Liver (tissue), 9 donors: ENCODE results near the gene BATF. TPM values are rescaled to one million over a fixed set of nuclear protein-coding genes. Genes with fewer than 3 reads are reported as not detected.

ENCODE experiments used
- DNase-seq: peaks from one replicate; pipeline ENCODE4 v3.0.0-alpha.2; 2017; ENCODE audit warnings: low spot score
- H3K27ac ChIP-seq, 2 donors: one replicate each; pipeline ENCODE4 v1.7.0; 2013; ENCODE audit warnings: inconsistent platforms in 2 of 2, low read length in 2 of 2, control low read depth in 1 of 2, low read depth in 1 of 2, mild to moderate bottlenecking in 1 of 2
- H3K27me3 ChIP-seq, 4 donors: one replicate each; pipeline versions ENCODE4 v1.6.1 to v1.7.0; 2013; ENCODE audit warnings: low read length in 3 of 4, inconsistent platforms in 1 of 4, mild to moderate bottlenecking in 1 of 4, moderate library complexity in 1 of 4; ENCODE audit not compliant: control insufficient read depth in 4 of 4, insufficient read depth in 4 of 4
- H3K36me3 ChIP-seq, 4 donors: one replicate each; pipeline versions ENCODE4 v1.6.1 to v1.7.0; 2013; ENCODE audit warnings: low read length in 3 of 4, mild to moderate bottlenecking in 3 of 4, low read depth in 1 of 4, moderate library complexity in 1 of 4; ENCODE audit not compliant: control insufficient read depth in 4 of 4, insufficient read depth in 3 of 4
- H3K4me1 ChIP-seq, 4 donors: one replicate each; pipeline versions ENCODE4 v1.6.1 to v1.7.0; 2013; ENCODE audit warnings: low read length in 3 of 4, mild to moderate bottlenecking in 3 of 4, moderate library complexity in 1 of 4; ENCODE audit not compliant: control insufficient read depth in 4 of 4, insufficient read depth in 4 of 4
- H3K4me3 ChIP-seq, 3 donors: one replicate each; pipeline versions ENCODE4 v1.6.1 to v1.7.0; 2013; ENCODE audit warnings: low read length in 3 of 3, control low read depth in 1 of 3, low read depth in 1 of 3, mild to moderate bottlenecking in 1 of 3
- H3K9ac ChIP-seq, 2 donors: one replicate each; pipeline ENCODE4 v1.7.0; 2013; ENCODE audit warnings: low read length in 2 of 2, mild to moderate bottlenecking in 2 of 2, moderate library complexity in 2 of 2, control low read depth in 1 of 2, low read depth in 1 of 2
- H3K9me3 ChIP-seq, 4 donors: one replicate each; pipeline versions ENCODE4 v1.6.1 to v1.7.0; 2013; ENCODE audit warnings: low read length in 3 of 4; ENCODE audit not compliant: control insufficient read depth in 4 of 4
- EGR1 ChIP-seq, 2 donors: IDR thresholded peaks; 2 replicates each; pipeline ENCODE4 v1.6.1; 2016 to 2018; ENCODE audit warnings: antibody characterized with exemption in 2 of 2, low read depth in 2 of 2
- FOXA1 ChIP-seq: IDR thresholded peaks from 2 replicates; pipeline ENCODE4 v1.6.1; 2016; ENCODE audit warnings: antibody characterized with exemption
- GABPA ChIP-seq, 2 donors: IDR thresholded peaks in 1 of 2; conservative IDR thresholded peaks in 1 of 2; 2 replicates each; pipeline ENCODE4 v1.6.1; 2016; ENCODE audit warnings: antibody characterized with exemption in 2 of 2, mild to moderate bottlenecking in 1 of 2, moderate library complexity in 1 of 2
- HNF4A ChIP-seq, 2 donors: conservative IDR thresholded peaks; 2 replicates each; pipeline ENCODE4 v1.6.1; 2016; ENCODE audit warnings: antibody characterized with exemption in 2 of 2, mild to moderate bottlenecking in 2 of 2
- HNF4G ChIP-seq: IDR thresholded peaks from 2 replicates; pipeline ENCODE4 v1.6.1; 2016; ENCODE audit warnings: antibody characterized with exemption
- NR2F2 ChIP-seq: IDR thresholded peaks from 2 replicates; pipeline ENCODE4 v1.6.1; 2016; ENCODE audit warnings: antibody characterized with exemption
- RAD21 ChIP-seq, 2 donors: IDR thresholded peaks; 2 replicates each; pipeline ENCODE4 v1.6.1; 2016; ENCODE audit warnings: antibody characterized with exemption in 2 of 2, mild to moderate bottlenecking in 2 of 2
- RXRA ChIP-seq, 2 donors: IDR thresholded peaks; 2 replicates each; pipeline ENCODE4 v1.6.1; 2017 to 2018; ENCODE audit warnings: antibody characterized with exemption in 2 of 2, mild to moderate bottlenecking in 1 of 2
- WGBS: extraction: QIAGEN DNeasy Blood & Tissue Kit; methylation state at CpG from one replicate; pipeline ENCODE4 v1.1.7; 2013; 5-methylcytosine and 5-hydroxymethylcytosine counted together
- polyA plus RNA-seq, 2 donors: library from polyadenylated mRNA; stranded (reverse) in 1 of 2; unstranded in 1 of 2; fragments of 200-250 nt in 1 of 2; fragments of >200 nt in 1 of 2; fragmentation: Nextera tagmentation in 1 of 2; extraction: Ambion mirVana in 1 of 2; gene quantifications; one replicate each; pipeline versions ENCODE4 v1.2.1 to v1.2.3, GENCODE V29; 2013 to 2015
- total RNA-seq, 2 donors: library from RNA; depleted of rRNA; stranded (reverse); fragments of >200 nt; gene quantifications; one replicate each; pipeline ENCODE4 v1.2.3, GENCODE V29; 2014
- TF ChIP-seq, protein P1 (sequence below): IDR thresholded peaks from 2 replicates; pipeline ENCODE4 v1.6.1; 2016; ENCODE audit warnings: antibody characterized with exemption
- TF ChIP-seq, protein P2 (sequence below): IDR thresholded peaks from 2 replicates; pipeline ENCODE4 v1.6.1; 2016; ENCODE audit warnings: antibody characterized with exemption, mild to moderate bottlenecking
- TF ChIP-seq, protein P3 (sequence below): IDR thresholded peaks from 2 replicates; pipeline ENCODE4 v1.6.1; 2016; ENCODE audit warnings: antibody characterized with exemption
- donor health status: healthy.
- donor health status: healthy.
- donor health status: healthy.
- donor health status: healthy.
- donor health status: healthy.

The BATF gene
- total and polyA plus RNA-seq, 4 donors = 0.77 to 2.1 (median 1.0) TPM

DNA sequence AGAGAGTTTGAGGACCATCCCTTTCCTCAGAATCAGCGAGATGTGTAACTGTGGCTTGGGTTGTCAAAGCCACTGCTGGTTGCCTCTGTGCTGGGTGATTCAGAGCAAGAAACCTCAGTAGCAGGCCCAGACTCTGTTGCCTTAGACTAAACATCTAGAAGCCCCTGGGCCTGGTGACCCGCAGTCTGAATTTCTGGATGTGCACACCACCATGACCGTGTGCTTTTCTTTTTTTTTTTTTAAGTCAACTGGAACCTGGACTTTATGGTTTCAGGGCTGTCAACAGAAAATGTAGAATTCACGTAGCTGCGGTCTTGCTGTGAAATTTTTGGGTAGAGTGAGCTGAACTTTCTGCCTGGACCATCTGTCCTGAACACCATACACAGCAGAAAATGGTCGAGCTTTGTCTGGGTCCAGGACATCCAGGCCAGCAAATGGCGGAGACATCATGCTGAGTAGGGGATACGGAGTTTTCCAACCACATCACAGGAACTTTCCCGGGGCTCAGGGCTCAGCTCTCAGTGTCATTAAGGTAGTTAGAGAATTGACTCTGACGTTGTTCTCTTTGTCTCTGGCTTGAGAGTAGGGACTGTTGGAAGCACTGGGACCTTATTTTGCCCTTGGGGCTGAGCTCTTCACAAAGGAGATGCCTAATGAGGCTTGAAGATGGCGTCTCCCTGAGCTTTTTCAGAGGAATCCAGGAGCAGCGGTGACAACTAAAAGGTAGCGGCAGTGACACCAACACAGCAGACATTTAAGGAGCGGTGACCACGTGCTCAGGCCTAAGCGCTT is 23.0 kb upstream of the BATF start:
- Histone ChIP-seq H3K9me3 (no peaks in the 10 kb centered on the region), H3K27me3 (no peaks in the 10 kb centered on the region), H3K27ac (no peak overlapping the region), H3K4me1 (no peaks in the 10 kb centered on the region), H3K9ac (no peak overlapping the region), H3K36me3 (no peaks in the 10 kb centered on the region), H3K4me3 (no peak overlapping the region)
- no peak for DNase-seq
- TF ChIP-seq, protein P1, sequence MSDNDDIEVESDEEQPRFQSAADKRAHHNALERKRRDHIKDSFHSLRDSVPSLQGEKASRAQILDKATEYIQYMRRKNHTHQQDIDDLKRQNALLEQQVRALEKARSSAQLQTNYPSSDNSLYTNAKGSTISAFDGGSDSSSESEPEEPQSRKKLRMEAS = no peak
- no peak for TF ChIP-seq HNF4A (conservative IDR thresholded peaks at IDR 0.05)
- no peak for TF ChIP-seq NR2F2
- TF ChIP-seq GABPA (IDR thresholded peaks at IDR 0.05 in 1 of 2, conservative IDR thresholded peaks at IDR 0.05 in 1 of 2) = no peak
- TF ChIP-seq EGR1 (IDR thresholded peaks at IDR 0.05; ENCODE audit: low read depth in 2 of 2) = no peak
- WGBS = 92% methylated on average over 16 of the region's 16 CpGs

DNA sequence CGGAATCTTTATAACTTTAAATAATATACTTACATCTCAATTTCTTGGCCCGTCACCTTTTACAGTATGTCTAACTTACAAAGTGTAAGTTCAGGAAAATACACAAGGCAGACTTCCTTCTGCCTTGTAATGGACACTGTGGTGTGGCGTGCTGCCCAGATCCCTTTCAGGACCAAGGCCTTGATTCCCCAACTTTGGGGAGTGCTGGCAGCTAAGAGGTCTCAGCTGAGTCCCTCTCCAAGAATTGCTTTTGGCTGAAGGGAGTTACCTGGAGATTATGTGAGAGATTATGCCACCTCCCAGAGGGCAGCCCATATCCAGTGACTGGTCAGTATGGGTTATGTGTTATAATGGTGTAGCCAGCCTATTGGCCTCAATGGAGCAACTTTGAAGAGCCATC is 21.2 kb upstream of the BATF start:
- Histone ChIP-seq H3K9me3 (no peaks in the 10 kb centered on the region), H3K4me1 (no peaks in the 10 kb centered on the region), H3K9ac (no peak overlapping the region), H3K27me3 (no peaks in the 10 kb centered on the region), H3K36me3 (no peaks in the 10 kb centered on the region), H3K4me3 (no peak overlapping the region), H3K27ac (no peak overlapping the region)
- WGBS = 95% methylated on average over 3 of the region's 3 CpGs
- DNase-seq = no peak
- TF ChIP-seq, protein P1 = no peak
- no peak for TF ChIP-seq RXRA (IDR thresholded peaks at IDR 0.05)
- no peak for TF ChIP-seq FOXA1
- no peak for TF ChIP-seq HNF4A (conservative IDR thresholded peaks at IDR 0.05)
- TF ChIP-seq, protein P2, sequence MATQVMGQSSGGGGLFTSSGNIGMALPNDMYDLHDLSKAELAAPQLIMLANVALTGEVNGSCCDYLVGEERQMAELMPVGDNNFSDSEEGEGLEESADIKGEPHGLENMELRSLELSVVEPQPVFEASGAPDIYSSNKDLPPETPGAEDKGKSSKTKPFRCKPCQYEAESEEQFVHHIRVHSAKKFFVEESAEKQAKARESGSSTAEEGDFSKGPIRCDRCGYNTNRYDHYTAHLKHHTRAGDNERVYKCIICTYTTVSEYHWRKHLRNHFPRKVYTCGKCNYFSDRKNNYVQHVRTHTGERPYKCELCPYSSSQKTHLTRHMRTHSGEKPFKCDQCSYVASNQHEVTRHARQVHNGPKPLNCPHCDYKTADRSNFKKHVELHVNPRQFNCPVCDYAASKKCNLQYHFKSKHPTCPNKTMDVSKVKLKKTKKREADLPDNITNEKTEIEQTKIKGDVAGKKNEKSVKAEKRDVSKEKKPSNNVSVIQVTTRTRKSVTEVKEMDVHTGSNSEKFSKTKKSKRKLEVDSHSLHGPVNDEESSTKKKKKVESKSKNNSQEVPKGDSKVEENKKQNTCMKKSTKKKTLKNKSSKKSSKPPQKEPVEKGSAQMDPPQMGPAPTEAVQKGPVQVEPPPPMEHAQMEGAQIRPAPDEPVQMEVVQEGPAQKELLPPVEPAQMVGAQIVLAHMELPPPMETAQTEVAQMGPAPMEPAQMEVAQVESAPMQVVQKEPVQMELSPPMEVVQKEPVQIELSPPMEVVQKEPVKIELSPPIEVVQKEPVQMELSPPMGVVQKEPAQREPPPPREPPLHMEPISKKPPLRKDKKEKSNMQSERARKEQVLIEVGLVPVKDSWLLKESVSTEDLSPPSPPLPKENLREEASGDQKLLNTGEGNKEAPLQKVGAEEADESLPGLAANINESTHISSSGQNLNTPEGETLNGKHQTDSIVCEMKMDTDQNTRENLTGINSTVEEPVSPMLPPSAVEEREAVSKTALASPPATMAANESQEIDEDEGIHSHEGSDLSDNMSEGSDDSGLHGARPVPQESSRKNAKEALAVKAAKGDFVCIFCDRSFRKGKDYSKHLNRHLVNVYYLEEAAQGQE = no peak
- no peak for TF ChIP-seq RAD21 (IDR thresholded peaks at IDR 0.05)
- TF ChIP-seq HNF4G = no peak
- TF ChIP-seq, protein P3, sequence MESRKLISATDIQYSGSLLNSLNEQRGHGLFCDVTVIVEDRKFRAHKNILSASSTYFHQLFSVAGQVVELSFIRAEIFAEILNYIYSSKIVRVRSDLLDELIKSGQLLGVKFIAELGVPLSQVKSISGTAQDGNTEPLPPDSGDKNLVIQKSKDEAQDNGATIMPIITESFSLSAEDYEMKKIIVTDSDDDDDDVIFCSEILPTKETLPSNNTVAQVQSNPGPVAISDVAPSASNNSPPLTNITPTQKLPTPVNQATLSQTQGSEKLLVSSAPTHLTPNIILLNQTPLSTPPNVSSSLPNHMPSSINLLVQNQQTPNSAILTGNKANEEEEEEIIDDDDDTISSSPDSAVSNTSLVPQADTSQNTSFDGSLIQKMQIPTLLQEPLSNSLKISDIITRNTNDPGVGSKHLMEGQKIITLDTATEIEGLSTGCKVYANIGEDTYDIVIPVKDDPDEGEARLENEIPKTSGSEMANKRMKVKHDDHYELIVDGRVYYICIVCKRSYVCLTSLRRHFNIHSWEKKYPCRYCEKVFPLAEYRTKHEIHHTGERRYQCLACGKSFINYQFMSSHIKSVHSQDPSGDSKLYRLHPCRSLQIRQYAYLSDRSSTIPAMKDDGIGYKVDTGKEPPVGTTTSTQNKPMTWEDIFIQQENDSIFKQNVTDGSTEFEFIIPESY = no peak
